Renal cortical epithelial cell (primary cell): ENCODE results near the gene GRIFIN. TPM values are rescaled to one million over a fixed set of nuclear protein-coding genes. Genes with fewer than 3 reads are reported as not detected.

Experiments
- DNase-seq: peaks from one replicate; pipeline ENCODE4 v3.0.0-alpha.2; 2011; ENCODE audit warnings: low read depth
- total RNA-seq: library from RNA; depleted of rRNA; stranded (reverse); fragments of >200 nt; gene quantifications from 2 replicates; pipeline ENCODE4 v1.2.3, GENCODE V29; 2014

GRIFIN gene
- total RNA-seq, 1 donor from 2014 or later, result not detected

DNA sequence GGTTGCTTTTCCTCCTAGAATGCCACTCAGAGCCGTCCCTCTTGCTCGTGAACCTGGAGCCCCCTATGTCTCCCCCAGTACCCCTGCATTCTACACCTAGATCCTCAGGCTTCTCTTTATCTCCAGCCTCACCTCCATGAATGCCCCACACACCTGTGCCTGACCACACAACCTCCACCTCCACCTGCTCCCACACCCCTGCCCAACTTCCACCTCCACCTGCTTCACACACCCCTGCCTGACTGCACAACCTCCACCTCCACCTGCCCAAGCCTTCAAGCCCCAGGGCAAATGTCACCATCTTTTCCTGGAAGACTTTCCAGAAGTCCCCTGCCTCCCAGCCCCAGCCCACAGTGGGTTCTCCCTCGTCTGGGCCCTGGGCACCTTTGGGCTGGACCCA, 36.5 kb upstream of the GRIFIN start:
- no peak for DNase-seq

DNA sequence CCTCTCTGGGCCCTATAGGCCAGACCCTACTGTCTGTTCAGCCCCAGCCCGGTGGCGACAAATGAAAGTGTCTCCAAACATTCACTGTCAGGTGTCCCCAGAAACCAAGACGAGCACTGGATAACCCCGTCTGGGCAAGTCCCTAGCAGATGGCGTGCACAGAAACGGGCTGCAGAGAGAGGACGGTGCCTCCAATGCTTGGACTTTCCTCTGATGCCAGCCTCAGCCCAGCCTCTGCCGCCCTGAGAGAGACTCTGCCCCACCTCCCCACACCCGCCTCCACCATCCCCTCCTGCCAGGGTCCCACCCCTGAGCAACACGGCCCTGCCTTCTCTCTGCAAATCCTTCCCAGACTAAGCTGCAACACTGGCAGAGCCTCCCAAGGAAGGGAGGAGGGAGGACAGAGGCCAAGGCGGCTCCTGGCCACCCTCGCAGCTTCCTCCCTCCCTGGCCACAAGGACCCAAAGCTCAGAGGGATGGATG, 36.0 kb upstream of the GRIFIN start:
- DNase-seq, result no peak

DNA sequence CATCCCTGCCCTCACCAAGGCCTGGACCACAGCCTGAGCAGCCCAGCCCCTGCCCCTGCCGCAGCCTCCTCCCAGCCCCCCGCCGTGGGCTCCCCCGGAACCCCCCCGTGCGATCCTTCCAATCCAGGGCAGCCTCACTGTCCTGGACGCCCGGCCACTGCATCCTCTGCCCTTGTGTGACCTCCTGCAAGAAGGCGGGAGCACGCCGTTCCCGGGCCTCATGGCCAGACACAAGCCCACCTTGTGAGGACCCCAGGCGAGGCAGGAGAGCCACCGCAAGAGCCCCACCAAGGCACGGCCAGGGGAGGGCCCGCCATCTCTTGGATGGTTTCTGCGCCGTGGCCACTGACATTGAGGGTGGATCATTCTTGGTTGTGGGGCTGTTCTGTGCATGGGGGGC, 35.6 kb upstream of the GRIFIN start:
- DNase-seq, result no peak

DNA sequence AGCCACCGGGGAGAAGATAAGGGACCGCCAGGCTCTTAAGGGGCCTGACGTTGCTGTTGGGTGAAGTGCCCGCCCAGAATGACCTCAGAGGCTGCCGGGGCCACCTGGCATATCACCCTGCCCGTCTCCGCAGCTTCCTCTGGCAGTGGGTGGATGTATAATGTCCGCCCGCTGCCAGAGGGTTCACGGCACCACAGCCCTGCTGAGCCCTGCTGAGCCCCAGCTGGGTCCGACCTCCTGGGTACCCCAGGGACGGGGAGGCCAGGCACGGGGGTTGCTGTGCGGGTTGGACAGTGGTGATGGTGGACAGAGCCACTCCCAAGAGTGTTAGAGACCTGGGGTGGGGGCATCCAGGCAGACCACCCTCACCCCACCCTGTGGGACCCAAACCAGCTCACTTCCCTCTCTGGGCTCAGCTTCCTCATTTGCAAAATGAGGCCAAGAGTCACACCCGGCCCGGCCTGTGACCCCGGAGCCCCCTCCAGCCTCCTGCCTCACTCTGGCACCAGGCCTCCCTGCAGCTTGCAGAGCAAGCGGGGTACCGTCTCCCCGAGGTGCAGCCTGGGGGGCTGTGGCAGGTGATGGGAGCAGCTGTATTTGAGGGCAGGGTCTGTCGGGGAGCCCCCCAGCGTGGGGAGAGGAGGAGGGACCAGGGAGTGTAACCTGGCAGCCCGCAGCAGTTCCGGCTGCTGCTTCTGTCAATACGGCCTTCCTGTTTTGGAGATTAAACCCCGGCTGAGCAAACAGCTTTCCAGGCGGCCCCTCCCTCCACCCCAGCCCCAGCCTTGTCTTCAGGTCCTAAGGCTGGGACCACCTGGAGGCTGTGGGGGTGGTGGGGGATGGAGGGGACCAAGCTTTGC, 34.9 kb upstream of the GRIFIN start:
- no peak for DNase-seq

DNA sequence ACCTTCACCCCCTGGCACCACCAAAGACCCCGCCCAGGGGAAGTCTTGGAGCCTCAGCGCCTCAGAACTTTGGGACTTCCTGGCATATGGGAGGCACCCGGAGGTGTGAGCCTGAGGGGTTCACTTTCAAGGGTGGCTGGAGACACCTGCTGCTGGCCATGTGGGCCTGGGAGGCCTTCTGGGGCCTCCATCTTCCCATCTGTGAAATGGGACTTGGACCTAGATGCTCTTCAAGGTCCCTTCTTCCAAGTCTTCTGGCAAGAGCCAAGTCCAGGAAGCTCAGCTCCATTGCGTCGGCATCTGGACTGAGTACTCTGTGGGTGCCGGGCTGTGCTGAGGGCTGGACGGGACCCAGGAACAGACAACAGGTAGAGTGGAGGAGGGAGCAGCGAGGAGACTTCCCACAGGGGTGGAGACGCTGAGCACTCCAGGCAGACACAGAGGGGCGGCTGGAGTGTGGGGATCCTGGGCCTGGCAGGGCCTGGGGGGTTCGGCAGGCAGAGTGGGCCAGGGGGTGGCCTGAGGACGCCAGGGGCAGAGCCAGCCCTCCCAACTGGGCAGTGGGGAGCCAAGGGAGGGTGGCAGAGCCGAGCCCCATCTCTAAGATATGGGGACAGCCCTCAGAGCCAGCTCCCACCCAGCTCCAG, 34.1 kb upstream of the GRIFIN start:
- no peak for DNase-seq

DNA sequence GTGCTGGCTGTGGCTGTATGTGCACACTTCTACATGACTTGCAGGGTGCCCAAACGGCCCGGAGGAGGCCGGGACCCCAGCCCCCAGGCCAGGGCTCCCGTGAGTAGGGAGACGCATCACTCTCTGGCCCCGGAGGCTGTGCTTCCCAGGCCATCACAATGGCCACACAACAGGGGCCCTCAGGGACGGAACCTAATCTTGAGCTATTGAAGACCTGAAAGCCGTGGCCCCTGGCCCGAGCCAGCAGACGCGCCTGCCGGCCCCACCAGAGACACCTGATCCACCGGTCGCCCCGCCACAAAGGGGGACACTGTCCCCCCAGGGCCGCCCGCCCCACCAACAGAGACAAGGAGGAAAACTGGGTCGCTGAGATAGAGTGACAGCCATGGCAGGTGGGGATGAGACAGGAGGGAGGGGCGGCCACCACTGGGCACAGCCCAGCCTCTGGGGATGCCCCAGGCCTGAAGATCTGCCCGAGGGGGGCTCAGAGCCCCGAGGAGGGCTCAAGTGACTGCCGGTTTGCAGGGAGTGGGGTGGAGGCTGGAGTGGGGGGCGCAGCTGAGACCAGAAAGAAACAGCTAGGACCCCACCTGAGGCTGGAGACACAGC, 33.2 kb upstream of the GRIFIN start:
- DNase-seq, result no peak

DNA sequence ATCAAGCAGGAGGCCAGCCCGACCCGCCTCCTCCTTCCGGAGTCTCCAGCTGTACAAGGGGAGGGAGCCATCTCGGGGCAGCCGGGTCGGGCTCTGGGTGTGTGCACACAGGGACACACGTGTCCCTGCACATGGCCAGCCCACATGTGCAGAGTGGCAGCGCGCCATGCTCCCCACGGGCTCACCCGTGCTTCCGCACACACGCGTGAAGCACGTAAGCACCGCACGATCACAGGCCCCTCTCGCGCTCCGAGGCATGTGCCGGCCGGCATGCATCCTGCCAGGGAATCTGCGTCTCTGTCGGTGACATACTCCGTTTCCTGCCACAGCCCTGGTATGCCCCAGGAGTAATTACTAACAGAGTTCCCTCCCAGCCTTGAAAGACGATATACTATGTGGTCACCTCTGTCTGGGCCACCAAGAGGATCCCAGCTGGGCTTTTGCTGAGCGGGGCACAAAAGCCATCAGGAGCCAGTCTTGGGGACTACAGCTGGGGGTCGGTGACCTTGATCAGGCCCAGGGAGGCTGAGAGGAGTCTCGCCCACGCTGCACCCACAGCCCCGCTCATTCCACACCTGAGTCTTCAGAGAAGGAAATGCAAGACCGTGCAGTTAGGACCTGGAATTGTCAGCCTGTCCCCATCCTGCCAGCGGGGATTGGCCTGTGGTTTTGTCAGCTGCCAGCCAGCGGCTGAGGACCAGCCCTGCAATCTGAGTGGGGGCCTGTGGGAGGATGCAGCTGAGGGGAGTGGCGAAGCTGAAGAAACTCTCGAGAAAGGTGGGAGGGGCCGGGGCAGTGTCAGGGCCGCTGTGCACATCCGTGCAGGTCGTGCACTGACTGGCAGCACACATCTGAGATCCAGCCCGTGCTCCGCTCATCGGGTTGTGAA, 32.4 kb upstream of the GRIFIN start:
- DNase-seq, result no peak

DNA sequence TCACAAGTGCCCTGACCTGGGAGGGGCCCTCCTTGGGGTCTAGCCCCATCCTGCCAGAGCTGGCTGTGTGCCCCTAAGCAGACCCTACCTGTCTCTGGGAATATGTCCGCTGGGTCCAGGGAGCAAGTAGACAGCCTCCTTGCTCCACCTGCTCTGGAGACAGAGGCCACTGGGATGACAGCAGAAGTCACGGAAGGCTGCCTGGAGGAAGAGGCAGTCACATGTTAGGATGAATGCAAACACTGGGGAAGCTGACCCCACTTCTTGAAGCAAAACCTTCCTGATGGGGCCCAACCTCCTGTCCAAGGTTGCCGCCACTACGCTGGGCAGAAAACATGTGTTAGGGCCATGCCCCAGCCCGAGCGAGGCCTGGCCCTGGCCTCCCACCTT, 31.7 kb upstream of the GRIFIN start:
- DNase-seq, result no peak

DNA sequence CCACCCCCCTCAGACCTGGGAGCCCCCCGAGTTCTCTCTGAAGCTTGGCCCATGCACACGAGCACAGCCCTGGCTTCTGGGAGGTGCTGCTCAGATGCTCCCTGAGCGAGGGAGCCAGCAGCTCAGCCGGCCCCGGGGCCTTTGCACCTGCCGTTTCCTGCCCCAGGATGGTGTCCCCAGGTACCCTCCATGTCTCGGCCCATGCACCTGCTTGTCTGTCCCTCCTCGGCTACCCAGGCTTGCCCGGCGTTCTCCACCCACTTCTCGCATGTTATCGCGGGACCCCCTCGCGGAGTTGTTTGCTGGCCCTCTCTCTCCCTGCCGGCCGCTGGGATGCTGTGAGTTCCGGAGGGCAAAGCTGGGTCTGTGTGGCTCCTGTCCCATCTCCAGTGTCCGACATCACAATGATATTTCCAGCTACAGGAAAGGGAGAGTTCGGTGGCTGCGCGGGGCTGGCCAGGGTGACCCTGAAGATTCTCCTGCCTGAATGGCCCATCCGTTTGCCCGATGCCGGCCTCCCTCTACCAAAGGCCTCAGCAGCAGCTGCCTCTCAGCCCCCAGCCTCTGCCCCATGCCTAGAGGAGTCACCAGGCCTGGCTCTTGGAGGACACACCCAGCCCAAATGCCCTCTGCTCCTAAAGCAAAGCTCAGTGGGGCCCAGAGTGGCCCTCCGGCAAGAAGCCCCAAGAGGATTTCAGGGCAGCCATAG, 31.2 kb upstream of the GRIFIN start:
- no peak for DNase-seq

DNA sequence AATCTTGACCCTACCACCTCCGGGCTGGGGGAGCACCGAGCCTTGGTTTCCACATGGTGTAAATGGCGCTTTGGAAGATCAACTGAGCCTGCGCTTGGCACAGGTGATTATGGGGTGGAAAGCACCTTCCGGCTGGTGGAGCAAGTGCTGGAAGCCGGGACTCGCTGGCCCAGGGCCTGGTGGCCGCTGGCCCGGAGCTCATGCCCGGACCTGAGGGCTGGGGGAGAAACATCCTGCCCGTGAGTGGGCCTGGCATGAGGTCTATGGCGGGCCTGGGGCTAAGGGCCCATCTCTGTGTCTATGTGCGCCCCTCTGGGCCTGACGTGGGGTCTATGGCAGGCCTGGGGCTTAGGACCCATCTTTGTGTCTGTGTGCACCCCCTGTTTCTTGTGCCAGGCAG, 29.2 kb upstream of the GRIFIN start:
- DNase-seq, result no peak

DNA sequence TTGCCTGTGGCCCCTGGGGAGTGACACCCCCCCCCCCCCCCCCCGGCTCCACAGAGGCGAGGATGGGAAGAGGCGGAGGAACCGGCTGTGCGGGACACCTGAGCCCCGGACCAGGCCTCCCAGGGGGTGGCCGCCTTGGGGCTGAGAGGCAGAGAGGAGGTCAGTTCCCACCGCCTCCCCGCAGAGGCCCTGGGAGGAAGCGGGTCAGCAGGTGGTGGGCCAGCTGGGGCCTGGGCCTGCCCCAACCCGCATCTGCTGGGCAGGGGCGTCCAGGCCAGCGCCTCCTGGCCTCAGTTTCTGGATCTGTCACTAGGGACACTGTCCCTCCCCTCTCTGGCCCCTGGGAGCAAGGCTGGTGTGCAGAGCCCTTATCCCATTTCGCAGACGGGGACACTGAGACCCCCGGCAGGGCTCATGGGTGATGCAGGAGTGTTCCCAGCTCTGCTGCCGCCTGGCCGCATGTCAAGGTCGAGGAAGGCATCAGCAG, 28.7 kb upstream of the GRIFIN start:
- no peak for DNase-seq

DNA sequence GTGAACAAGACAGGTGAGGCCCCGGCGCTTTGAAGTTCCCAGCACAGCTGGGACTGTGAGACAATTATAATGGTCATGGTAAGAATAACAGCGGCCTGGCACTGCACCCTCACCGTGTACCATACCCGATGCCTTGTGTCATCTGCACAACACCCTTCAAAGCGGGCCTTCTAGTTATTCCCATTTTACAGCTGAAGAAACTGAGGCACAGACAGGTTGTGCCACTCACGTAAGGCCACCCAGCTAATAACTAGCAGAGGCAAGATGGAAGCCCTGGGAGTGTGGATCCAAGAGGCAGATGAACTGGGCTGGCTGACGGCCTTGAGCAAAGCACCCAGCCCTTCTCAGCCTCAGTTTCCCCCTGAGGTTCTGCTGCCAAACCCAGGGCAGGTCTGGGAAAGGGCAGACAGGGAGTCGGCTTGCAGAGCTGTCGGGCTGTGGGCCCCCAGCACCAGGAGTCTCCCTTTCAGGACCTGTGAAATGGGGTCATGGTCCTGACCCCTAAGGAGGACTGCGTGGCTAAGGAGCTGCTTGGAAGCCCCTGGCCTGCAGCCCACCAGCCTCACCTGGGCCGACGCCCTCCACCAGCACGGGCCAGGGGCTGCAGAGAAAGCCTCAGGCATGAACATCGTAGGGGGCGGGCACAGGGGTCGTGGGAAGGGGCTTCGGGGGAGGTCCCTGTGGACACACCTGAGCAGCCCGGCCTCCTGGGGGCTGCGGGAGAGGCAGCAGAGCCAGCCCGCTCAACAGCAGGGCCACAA, 28.1 kb upstream of the GRIFIN start:
- no peak for DNase-seq

DNA sequence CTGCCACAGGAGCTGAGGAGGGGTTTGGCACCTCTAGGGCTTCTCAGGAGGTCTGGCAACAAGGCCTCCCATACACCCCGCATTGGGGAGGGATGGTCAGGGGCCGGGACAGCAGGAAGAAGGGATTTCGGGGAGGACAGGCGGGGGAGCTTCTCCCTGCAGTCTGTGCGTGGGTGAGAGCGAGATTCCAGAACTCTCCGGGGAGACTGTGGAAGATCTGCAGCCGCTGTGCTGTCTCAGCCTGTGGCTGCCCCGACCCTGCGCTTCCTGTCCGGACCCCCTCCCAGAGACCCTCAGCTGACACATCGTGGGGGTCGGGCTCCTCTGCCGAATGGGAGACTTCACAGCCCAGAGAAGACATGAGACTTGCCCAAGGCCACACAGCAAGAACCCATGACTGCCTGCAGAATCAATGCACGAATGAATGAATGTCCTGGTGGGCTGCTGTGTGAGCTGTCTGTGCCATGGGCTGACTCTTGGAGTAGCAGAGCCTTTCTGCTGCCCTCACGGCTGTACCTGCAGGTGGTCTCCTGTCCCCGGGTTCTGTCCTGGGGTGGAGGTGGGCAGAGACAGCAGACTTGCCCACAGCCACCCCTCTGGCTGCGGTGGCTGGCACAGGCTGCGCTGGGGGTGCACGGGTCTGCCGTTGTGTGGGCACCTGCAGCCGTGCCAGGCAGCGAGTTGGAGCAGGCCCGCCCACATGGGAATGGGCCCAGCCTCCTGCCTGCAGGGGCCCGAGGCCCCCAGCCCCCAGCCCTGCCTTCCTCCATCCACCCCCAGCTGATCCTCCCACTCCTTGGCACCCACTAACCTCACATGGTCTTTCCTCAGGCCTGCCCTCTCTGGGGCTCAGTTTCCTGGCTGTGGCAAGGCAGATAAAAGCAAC, 27.1 kb upstream of the GRIFIN start:
- DNase-seq, result no peak

DNA sequence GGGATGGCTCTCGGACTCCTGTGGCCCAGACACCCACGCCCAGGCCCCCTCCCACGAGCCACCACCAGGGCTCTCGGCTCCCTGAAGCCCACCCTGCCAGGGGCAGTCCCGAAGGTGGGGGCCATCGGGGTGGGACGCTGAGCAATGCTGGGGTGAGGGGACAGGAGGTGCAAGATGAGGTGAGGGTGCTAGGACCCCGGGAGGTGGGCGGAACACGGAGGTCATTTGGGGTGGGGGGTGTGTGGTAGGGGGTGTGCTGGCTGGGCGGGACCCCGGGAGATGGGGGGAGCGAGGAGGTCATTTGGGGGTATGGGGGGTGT, 26.4 kb upstream of the GRIFIN start:
- DNase-seq, result no peak

DNA sequence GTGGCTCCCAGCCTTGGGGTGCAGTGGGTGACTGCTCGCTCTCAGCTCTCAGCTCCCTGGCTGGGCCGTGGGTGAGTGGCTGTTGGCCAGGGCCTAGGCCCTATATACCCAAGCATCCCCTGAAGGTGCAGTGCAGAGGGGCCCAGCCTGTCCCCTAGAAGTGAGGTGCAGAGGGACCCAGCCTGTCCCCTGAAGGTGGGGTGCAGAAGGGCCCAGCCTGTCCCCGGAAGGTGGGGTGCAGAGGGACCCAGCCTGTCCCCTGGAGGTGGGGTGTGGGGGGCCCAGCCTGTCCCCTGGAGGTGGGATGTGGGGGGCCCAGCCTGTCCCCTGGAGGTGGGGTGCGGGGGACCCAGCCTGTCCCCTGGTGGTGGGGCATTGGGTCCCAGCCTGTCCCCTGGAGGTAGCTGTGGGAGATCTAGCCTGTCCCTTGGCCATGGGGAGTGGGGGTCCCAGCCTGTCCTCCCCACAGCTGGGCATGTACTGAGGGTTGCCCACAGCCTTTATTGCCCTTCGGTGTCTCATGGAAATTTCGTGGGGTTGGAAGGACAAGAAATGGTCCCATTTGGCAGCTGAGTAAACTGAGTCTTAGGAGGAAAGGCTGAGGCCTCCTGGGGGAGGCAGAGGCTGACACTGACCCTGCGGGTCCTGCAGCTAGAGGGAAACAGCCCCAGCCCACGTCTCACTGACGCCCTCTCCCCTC, 25.9 kb upstream of the GRIFIN start:
- no peak for DNase-seq

DNA sequence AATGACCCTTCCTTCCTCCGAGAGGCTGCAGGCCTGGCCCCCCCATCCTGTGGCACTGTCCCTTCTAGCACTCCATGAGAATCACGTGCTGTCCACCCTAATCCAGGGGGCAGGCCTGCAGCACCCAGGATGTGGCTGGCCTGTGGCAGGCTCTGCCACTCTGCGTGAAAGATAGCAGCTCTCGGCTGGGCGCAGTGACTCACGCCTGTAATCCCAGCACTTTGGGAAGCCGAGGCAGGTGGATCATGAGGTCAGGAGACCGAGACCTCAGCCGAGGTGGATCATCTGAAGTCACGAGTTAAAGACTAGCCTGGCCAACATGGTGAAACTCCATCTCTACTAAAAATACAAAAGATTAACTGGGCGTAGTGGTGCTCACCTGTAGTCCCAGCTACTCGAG, 24.5 kb upstream of the GRIFIN start:
- no peak for DNase-seq

DNA sequence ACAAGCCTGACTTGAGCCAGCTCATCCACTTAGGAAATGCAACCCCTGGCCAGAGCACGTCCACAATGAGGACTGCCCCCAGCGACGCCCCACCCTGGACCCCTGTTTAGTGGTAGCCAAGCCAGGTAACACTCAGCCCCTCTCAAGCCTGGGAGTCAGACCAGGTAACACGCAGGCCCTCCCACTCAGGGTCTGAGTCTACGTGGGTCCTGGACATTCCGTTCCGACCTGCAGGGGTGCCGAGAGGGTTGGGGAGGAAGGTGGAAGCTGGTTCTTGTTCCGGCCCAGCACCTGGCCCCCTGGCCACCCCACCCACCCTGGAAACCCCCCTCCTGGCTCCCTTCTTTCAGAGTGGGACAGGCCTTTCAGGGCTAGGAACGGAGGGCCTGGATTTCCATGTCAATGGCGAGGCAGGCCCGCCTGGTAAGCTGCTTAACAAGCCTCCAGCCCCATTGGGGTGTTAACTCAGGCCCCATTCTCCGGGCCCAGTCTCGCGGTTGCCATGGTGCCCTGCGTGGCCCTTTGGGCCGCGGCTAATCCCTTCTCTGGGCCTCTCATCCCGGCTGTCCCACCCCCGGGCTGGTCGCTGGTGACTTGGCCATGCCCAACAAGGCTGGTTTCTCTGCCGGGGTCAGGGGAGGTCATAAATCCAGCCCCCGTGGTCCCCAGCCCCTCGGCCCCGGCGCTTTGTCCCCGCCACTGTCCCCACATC, 23.7 kb upstream of the GRIFIN start:
- no peak for DNase-seq

DNA sequence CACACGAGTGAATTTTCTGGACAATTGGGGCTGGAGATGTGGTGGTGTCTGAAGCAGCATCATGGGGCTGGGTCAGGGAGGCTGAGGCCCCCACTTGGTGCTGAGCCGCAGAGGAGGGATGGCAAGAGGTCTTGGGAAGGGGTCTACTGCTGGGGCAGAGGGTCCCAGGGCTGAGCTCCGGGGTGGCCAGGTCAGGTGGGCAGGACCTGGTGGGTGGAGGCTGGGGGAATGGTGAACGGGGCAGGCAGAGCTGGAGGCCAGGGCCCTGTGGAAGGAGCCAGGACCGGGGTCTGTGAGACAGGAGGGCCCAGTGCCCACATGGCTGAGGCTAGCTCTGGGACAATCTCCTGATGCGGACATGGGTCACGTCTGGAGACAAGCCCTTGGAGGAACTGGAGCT, 23.0 kb upstream of the GRIFIN start:
- no peak for DNase-seq
